H1 (cell line): ENCODE data around the gene BET1L. TPM values are rescaled to one million over a fixed set of nuclear protein-coding genes. Genes with fewer than 3 reads are reported as not detected.

Experiments used
- CBX8 ChIP-seq: fragments of 300-800, 300-1000 bp; sonication (generic); IDR thresholded peaks from 2 replicates; pipeline ENCODE4 v1.7.1; 2016; ENCODE audit warnings: low read depth, low read length, borderline replicate concordance
- FOSL1 ChIP-seq: IDR thresholded peaks from 2 replicates; pipeline ENCODE4 v1.6.1; 2011; ENCODE audit warnings: mild to moderate bottlenecking, low read depth, low read length, moderate library complexity; ENCODE audit not compliant: insufficient read depth
- RXRA ChIP-seq: IDR thresholded peaks from 2 replicates; pipeline ENCODE4 v1.6.1; 2011; ENCODE audit warnings: low read depth, mild to moderate bottlenecking, low read length, moderate library complexity; ENCODE audit not compliant: insufficient read depth
- SP4 ChIP-seq: IDR thresholded peaks from 2 replicates; pipeline ENCODE4 v1.6.1; 2012; ENCODE audit warnings: low read length, inconsistent platforms
- SUZ12 ChIP-seq: fragments of 200-600 bp; sonication (generic); IDR thresholded peaks from 2 replicates; pipeline ENCODE4 v1.6.1; 2012; ENCODE audit warnings: mild to moderate bottlenecking, inconsistent platforms, low read length, moderate library complexity, mixed read lengths
- TBP ChIP-seq: IDR thresholded peaks from 2 replicates; pipeline ENCODE4 v1.6.1; 2011; ENCODE audit warnings: low read depth, low read length, improper control_type of control experiment
- polyA plus RNA-seq, 7 experiments: library from polyadenylated mRNA; depleted of rRNA in 3 of 7; stranded (reverse) in 5 of 7; unstranded in 2 of 7; fragments of >200 nt in 5 of 7; fragments of 200-250 nt in 2 of 7; gene quantifications; 1 replicate in 5 of 7; 2 replicates in 1 of 7; 4 replicates in 1 of 7; pipeline versions ENCODE4 v1.2.1 to v1.2.3, GENCODE V29; 2011 to 2013; ENCODE audit warnings: missing spikeins in 2 of 7, mixed read lengths in 2 of 7
- total RNA-seq: library from RNA; stranded (reverse); fragmentation: NEBNext Ultra II Directional; extraction: Animal tissue kit (Norgen Biotek cat#: 25700); gene quantifications from 2 replicates; pipeline ENCODE4 v1.2.1, GENCODE V29; 2021
- TF ChIP-seq, protein P1 (sequence below), 3 experiments: IDR thresholded peaks; 1 replicate in 2 of 3; 2 replicates in 1 of 3; pipeline versions ENCODE4 v1.5.1 to v1.6.1; 2011; ENCODE audit warnings: low read length in 3 of 3, mild to moderate bottlenecking in 3 of 3, inconsistent platforms in 2 of 3, low read depth in 1 of 3, moderate library complexity in 1 of 3; ENCODE audit not compliant: insufficient read depth in 1 of 3; ENCODE audit errors: control extremely low read depth in 1 of 3

BET1L gene
- total and polyA plus RNA-seq, 2 of the 8 experiments (the other 6 are each of a cell fraction or from before 2014, with no cell fraction given): 40.2 to 61.9 TPM

GRCh38 chr11:221998-222789 is 15.0 kb upstream of the BET1L start (continued):
- no peak for TF ChIP-seq CBX8
- TF ChIP-seq TBP: no peak
- TF ChIP-seq FOSL1: no peak
- no peak for TF ChIP-seq SP4
- TF ChIP-seq RXRA: no peak
- no peak for TF ChIP-seq SUZ12
- TF ChIP-seq, protein P1, sequence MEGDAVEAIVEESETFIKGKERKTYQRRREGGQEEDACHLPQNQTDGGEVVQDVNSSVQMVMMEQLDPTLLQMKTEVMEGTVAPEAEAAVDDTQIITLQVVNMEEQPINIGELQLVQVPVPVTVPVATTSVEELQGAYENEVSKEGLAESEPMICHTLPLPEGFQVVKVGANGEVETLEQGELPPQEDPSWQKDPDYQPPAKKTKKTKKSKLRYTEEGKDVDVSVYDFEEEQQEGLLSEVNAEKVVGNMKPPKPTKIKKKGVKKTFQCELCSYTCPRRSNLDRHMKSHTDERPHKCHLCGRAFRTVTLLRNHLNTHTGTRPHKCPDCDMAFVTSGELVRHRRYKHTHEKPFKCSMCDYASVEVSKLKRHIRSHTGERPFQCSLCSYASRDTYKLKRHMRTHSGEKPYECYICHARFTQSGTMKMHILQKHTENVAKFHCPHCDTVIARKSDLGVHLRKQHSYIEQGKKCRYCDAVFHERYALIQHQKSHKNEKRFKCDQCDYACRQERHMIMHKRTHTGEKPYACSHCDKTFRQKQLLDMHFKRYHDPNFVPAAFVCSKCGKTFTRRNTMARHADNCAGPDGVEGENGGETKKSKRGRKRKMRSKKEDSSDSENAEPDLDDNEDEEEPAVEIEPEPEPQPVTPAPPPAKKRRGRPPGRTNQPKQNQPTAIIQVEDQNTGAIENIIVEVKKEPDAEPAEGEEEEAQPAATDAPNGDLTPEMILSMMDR (IDR thresholded peaks at IDR 0.05; ENCODE audit: control extremely low read depth in 1 of 3, insufficient read depth in 1 of 3, low read depth in 1 of 3, low read length in 3 of 3): no peak
